H1 (cell line): Measurements from ENCODE around the gene EVI2B. TPM values are rescaled to one million over a fixed set of nuclear protein-coding genes. Genes with fewer than 3 reads are reported as not detected.

Experiments used
- CTCF ChIA-PET: fragments of 300-600 bp; sonication (Branson Sonifier 250); formaldehyde crosslinking; loops from one replicate; lab custom pipeline; 2021; ENCODE audit not compliant: partially characterized antibody; lab: Charles Lee
- POLR2A ChIA-PET: fragments of 300-600 bp; sonication (Branson Sonifier 250); formaldehyde crosslinking; loops from one replicate; lab custom pipeline; 2021; ENCODE audit warnings: inconsistent platforms; ENCODE audit not compliant: partially characterized antibody; lab: Charles Lee
- DNase-seq, 2 experiments: peaks; one replicate each; pipeline versions ENCODE4 v3.0.0 to v3.0.0-alpha.2; 2010 to 2022; ENCODE audit warnings: low spot score in 2 of 2, low read depth in 1 of 2, mixed read lengths in 1 of 2
- FAIRE-seq: peaks from 2 replicates; lab custom pipeline; 2011; peaks lifted over from hg19 to GRCh38; lab: Jason Lieb, UNC
- H2AFZ ChIP-seq: 2 replicates; pipeline ENCODE4 v1.8.1; 2012; ENCODE audit warnings: low read length, inconsistent platforms
- H2AK5ac ChIP-seq: 2 replicates; pipeline ENCODE4 v1.6.1; 2013; ENCODE audit warnings: low read depth, low read length
- H2BK120ac ChIP-seq: replicated peaks from 2 replicates; pipeline ENCODE3; 2013; ENCODE audit warnings: low read depth, low read length, inconsistent platforms
- H2BK12ac ChIP-seq: 2 replicates; pipeline ENCODE4 v1.6.1; 2013; ENCODE audit warnings: low read depth, low read length
- H2BK15ac ChIP-seq: 2 replicates; pipeline ENCODE4 v1.6.1; 2013; ENCODE audit warnings: low read length
- H2BK20ac ChIP-seq: 2 replicates; pipeline ENCODE4 v1.6.1; 2013; ENCODE audit warnings: low read length
- H2BK5ac ChIP-seq: 2 replicates; pipeline ENCODE4 v1.6.1; 2013; ENCODE audit warnings: low read depth, low read length
- H3K14ac ChIP-seq: 2 replicates; pipeline ENCODE4 v1.6.1; 2013; ENCODE audit warnings: inconsistent platforms; ENCODE audit not compliant: insufficient read length
- H3K18ac ChIP-seq: 2 replicates; pipeline ENCODE4 v1.6.1; 2013; ENCODE audit warnings: low read length; ENCODE audit errors: extremely low read depth
- H3K23ac ChIP-seq: 2 replicates; pipeline ENCODE4 v1.6.1; 2013; ENCODE audit warnings: inconsistent platforms; ENCODE audit not compliant: insufficient read length
- H3K23me2 ChIP-seq: 2 replicates; pipeline ENCODE4 v1.6.1; 2013; ENCODE audit warnings: low read depth, low read length
- H3K27ac ChIP-seq: 2 replicates; pipeline ENCODE4 v1.6.1; 2011; ENCODE audit warnings: low read depth, low read length, inconsistent platforms
- H3K27me3 ChIP-seq, 4 experiments: replicated peaks in 1 of 4; 1 replicate in 1 of 4; 2 replicates in 3 of 4; pipeline versions ENCODE4 v1.6.1 to v1.8.1; 2011 to 2013; ENCODE audit warnings: low read length in 3 of 4, mild to moderate bottlenecking in 3 of 4, inconsistent platforms in 2 of 4, mixed read lengths in 2 of 4, moderate library complexity in 1 of 4; ENCODE audit not compliant: control insufficient read depth in 3 of 4, insufficient read depth in 3 of 4; ENCODE audit errors: extremely low read depth in 1 of 4
- H3K36me3 ChIP-seq, 4 experiments: 2 replicates each; pipeline versions ENCODE4 v1.6.1 to v1.8.1; 2011 to 2013; ENCODE audit warnings: mild to moderate bottlenecking in 4 of 4, low read length in 3 of 4, moderate library complexity in 2 of 4, control low read depth in 1 of 4, inconsistent platforms in 1 of 4; ENCODE audit not compliant: insufficient read depth in 4 of 4, control insufficient read depth in 2 of 4
- H3K4ac ChIP-seq: replicated peaks from 2 replicates; pipeline ENCODE3; 2013; ENCODE audit warnings: low read length, low read depth, mixed read lengths, inconsistent platforms; ENCODE audit not compliant: insufficient read length
- H3K4me1 ChIP-seq, 4 experiments: replicated peaks in 1 of 4; 1 replicate in 1 of 4; 2 replicates in 3 of 4; pipeline versions ENCODE4 v1.6.1 to v1.8.1; 2011 to 2013; ENCODE audit warnings: low read length in 3 of 4, inconsistent platforms in 2 of 4, mixed read lengths in 1 of 4; ENCODE audit not compliant: insufficient read depth in 4 of 4, control insufficient read depth in 3 of 4
- H3K4me2 ChIP-seq, 2 experiments: 2 replicates each; pipeline versions ENCODE4 v1.6.1 to v1.8.1; 2011 to 2013; ENCODE audit warnings: low read depth in 2 of 2, low read length in 2 of 2, control low read depth in 1 of 2, inconsistent platforms in 1 of 2, mild to moderate bottlenecking in 1 of 2; ENCODE audit not compliant: insufficient read depth in 1 of 2
- H3K4me3 ChIP-seq, 4 experiments: fragments of 200-600, 300-600 bp in 1 of 4; sonication (generic), shearing (Covaris generic), sonication (Bioruptor Twin) in 1 of 4; 2 replicates each; pipeline versions ENCODE4 v1.5.1 to v1.8.1; 2011 to 2016; ENCODE audit warnings: low read length in 4 of 4, low read depth in 3 of 4, control low read depth in 2 of 4, inconsistent platforms in 2 of 4, mild to moderate bottlenecking in 2 of 4, mixed read lengths in 1 of 4, moderate library complexity in 1 of 4; ENCODE audit not compliant: insufficient read depth in 2 of 4; ENCODE audit errors: extremely low read depth in 1 of 4
- H3K56ac ChIP-seq: replicated peaks from 2 replicates; pipeline ENCODE3; 2013; ENCODE audit warnings: low read depth, mild to moderate bottlenecking, mixed read lengths, low read length, inconsistent platforms; ENCODE audit not compliant: insufficient read length
- H3K79me1 ChIP-seq: 2 replicates; pipeline ENCODE4 v1.6.1; 2013; ENCODE audit warnings: low read depth, low read length, control low read depth
- H3K79me2 ChIP-seq, 2 experiments: 2 replicates each; pipeline versions ENCODE4 v1.6.1 to v1.8.1; 2012 to 2013; ENCODE audit warnings: low read length in 2 of 2, mild to moderate bottlenecking in 2 of 2, inconsistent platforms in 1 of 2; ENCODE audit not compliant: insufficient read depth in 2 of 2, control insufficient read depth in 1 of 2
- H3K9ac ChIP-seq, 4 experiments: replicated peaks in 1 of 4; 1 replicate in 1 of 4; 2 replicates in 3 of 4; pipeline versions ENCODE4 v1.6.1 to v1.8.1; 2011 to 2013; ENCODE audit warnings: low read depth in 3 of 4, low read length in 3 of 4, control low read depth in 2 of 4, mild to moderate bottlenecking in 2 of 4, moderate library complexity in 2 of 4, inconsistent platforms in 1 of 4; ENCODE audit errors: extremely low read depth in 1 of 4
- H3K9me3 ChIP-seq, 2 experiments: 2 replicates each; pipeline versions ENCODE4 v1.6.1 to v1.8.1; 2012 to 2013; ENCODE audit warnings: mild to moderate bottlenecking in 2 of 2, moderate library complexity in 2 of 2, control low read depth in 1 of 2, inconsistent platforms in 1 of 2, low read depth in 1 of 2, low read length in 1 of 2, mixed read lengths in 1 of 2; ENCODE audit not compliant: insufficient read depth in 2 of 2
- H4K20me1 ChIP-seq, 2 experiments: replicated peaks in 1 of 2; 2 replicates each; pipeline versions ENCODE3 to v1.8.1; 2011 to 2013; ENCODE audit warnings: inconsistent platforms in 2 of 2, low read length in 2 of 2, mild to moderate bottlenecking in 1 of 2; ENCODE audit not compliant: insufficient read depth in 2 of 2, control insufficient read depth in 1 of 2
- H4K5ac ChIP-seq: 2 replicates; pipeline ENCODE4 v1.6.1; 2013; ENCODE audit warnings: low read length, low read depth, mixed read lengths, inconsistent platforms; ENCODE audit not compliant: insufficient read length
- H4K8ac ChIP-seq: 2 replicates; pipeline ENCODE4 v1.8.0; 2013; ENCODE audit warnings: mild to moderate bottlenecking, moderate library complexity, low read length, inconsistent platforms; ENCODE audit not compliant: insufficient read depth; ENCODE audit errors: extremely low read depth
- H4K91ac ChIP-seq: replicated peaks from 2 replicates; pipeline ENCODE3; 2013; ENCODE audit warnings: low read length, mixed read lengths, inconsistent platforms; ENCODE audit not compliant: insufficient read length
- GTF2F1 ChIP-seq: IDR thresholded peaks from 2 replicates; pipeline ENCODE4 v1.6.1; 2012; ENCODE audit warnings: low read depth, low read length, improper control_type of control experiment, borderline replicate concordance
- RAD21 ChIP-seq, 2 experiments: IDR thresholded peaks in 1 of 2; conservative IDR thresholded peaks in 1 of 2; 2 replicates each; pipeline ENCODE4 v1.6.1; 2011; ENCODE audit warnings: low read depth in 2 of 2, low read length in 2 of 2, improper control_type of control experiment in 1 of 2, inconsistent platforms in 1 of 2, mild to moderate bottlenecking in 1 of 2, moderate library complexity in 1 of 2
- USF2 ChIP-seq: IDR thresholded peaks from 2 replicates; pipeline ENCODE4 v1.6.1; 2011; ENCODE audit warnings: low read length, improper control_type of control experiment
- WGBS, 2 experiments: shearing (Covaris generic) in 1 of 2; methylation state at CpG; one replicate each; pipeline versions ENCODE4 v1.1.6 to v1.1.7; 2013 to 2015; ENCODE audit warnings: low lambda C conversion rate in 2 of 2, mixed read lengths in 2 of 2, inconsistent platforms in 1 of 2, low coverage in 1 of 2, missing lambda C conversion rate in 1 of 2; ENCODE audit not compliant: insufficient replicate concordance in 2 of 2, insufficient coverage in 1 of 2, insufficient read length in 1 of 2; ENCODE audit errors: extremely low coverage in 1 of 2, missing lambda C conversion rate in 1 of 2; 5-methylcytosine and 5-hydroxymethylcytosine counted together
- polyA plus RNA-seq, 7 experiments: library from polyadenylated mRNA; depleted of rRNA in 3 of 7; stranded (reverse) in 5 of 7; unstranded in 2 of 7; fragments of >200 nt in 5 of 7; fragments of 200-250 nt in 2 of 7; gene quantifications; 1 replicate in 5 of 7; 2 replicates in 1 of 7; 4 replicates in 1 of 7; pipeline versions ENCODE4 v1.2.1 to v1.2.3, GENCODE V29; 2011 to 2013; ENCODE audit warnings: missing spikeins in 2 of 7, mixed read lengths in 2 of 7
- total RNA-seq: library from RNA; stranded (reverse); fragmentation: NEBNext Ultra II Directional; extraction: Animal tissue kit (Norgen Biotek cat#: 25700); gene quantifications from 2 replicates; pipeline ENCODE4 v1.2.1, GENCODE V29; 2021
- TF ChIP-seq, protein P1 (sequence below), 3 experiments: IDR thresholded peaks; 1 replicate in 2 of 3; 2 replicates in 1 of 3; pipeline versions ENCODE4 v1.5.1 to v1.6.1; 2011; ENCODE audit warnings: low read length in 3 of 3, mild to moderate bottlenecking in 3 of 3, inconsistent platforms in 2 of 3, low read depth in 1 of 3, moderate library complexity in 1 of 3; ENCODE audit not compliant: insufficient read depth in 1 of 3; ENCODE audit errors: control extremely low read depth in 1 of 3

EVI2B gene
- total and polyA plus RNA-seq, 2 of the 8 experiments (the other 6 are each of a cell fraction or from before 2014, with no cell fraction given), result not detected

DNA sequence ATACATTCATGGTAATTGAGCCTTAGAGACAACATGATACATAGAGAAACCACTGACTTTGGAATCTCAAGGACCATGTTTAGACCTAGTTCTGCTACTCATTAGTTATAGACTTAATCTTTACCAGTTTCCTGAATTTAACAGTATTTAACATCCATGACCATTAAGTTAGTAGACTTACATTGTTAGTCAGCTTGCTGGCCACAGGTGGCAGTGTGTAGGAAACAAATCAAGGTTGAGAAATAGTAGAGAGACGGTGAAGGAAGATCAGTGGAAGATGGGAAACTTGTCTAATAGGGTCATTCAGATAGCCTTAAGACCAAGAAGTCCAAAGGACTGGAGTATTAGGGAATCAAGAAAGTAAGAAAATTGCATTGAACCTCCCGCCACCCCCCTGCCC is 47.8 kb downstream of the EVI2B start:
- Histone ChIP-seq H2BK20ac (no peak overlapping the region), H4K20me1 (no peaks in the 10 kb centered on the region), H3K9ac (no peak overlapping the region), H3K79me1 (no peaks in the 10 kb centered on the region), H2BK12ac (no peak overlapping the region), H2AK5ac (no peak overlapping the region), H4K8ac (no peak overlapping the region), H3K27ac (no peak overlapping the region), H2BK5ac (no peak overlapping the region), H4K91ac (no peak overlapping the region), H2BK120ac (no peak overlapping the region), H3K56ac (no peak overlapping the region), H3K18ac (no peak overlapping the region), H3K14ac (no peak overlapping the region), H3K79me2 (no peaks in the 10 kb centered on the region), H3K36me3 (peaks cover 0 to 7% (median under 1%) of the 10 kb centered on the region in 4 experiments; a peak in 2 of 8 replicates), H3K23ac (no peak overlapping the region), H3K4me3 (no peak overlapping the region), H2BK15ac (no peak overlapping the region), H3K4ac (no peak overlapping the region), H3K4me1 (peaks cover 0 to 4% (median 1%) of the 10 kb centered on the region in 4 experiments; a peak in 4 of 7 replicates), H3K9me3 (no peaks in the 10 kb centered on the region), H3K23me2 (no peaks in the 10 kb centered on the region), H3K4me2 (no peak overlapping the region), H3K27me3 (peaks cover 0 to 1% (median 0%) of the 10 kb centered on the region in 4 experiments; a peak in 1 of 7 replicates), H4K5ac (no peak overlapping the region), H2AFZ (no peak overlapping the region)
- POLR2A ChIA-PET, result interaction anchor here (0.6 kb wide), 1 partner anchor 15 kb away, joined by 3 read pairs; no protein-coding TSS in a partner anchor
- TF ChIP-seq RAD21 (IDR thresholded peaks at IDR 0.05 in 1 of 2, conservative IDR thresholded peaks at IDR 0.05 in 1 of 2; ENCODE audit: low read depth in 2 of 2, low read length in 2 of 2), result peak; percentile 33 to 39; a peak in 3 of 4 replicates
- TF ChIP-seq GTF2F1, result no peak
- TF ChIP-seq, protein P1, sequence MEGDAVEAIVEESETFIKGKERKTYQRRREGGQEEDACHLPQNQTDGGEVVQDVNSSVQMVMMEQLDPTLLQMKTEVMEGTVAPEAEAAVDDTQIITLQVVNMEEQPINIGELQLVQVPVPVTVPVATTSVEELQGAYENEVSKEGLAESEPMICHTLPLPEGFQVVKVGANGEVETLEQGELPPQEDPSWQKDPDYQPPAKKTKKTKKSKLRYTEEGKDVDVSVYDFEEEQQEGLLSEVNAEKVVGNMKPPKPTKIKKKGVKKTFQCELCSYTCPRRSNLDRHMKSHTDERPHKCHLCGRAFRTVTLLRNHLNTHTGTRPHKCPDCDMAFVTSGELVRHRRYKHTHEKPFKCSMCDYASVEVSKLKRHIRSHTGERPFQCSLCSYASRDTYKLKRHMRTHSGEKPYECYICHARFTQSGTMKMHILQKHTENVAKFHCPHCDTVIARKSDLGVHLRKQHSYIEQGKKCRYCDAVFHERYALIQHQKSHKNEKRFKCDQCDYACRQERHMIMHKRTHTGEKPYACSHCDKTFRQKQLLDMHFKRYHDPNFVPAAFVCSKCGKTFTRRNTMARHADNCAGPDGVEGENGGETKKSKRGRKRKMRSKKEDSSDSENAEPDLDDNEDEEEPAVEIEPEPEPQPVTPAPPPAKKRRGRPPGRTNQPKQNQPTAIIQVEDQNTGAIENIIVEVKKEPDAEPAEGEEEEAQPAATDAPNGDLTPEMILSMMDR (IDR thresholded peaks at IDR 0.05; ENCODE audit: control extremely low read depth in 1 of 3, insufficient read depth in 1 of 3, low read depth in 1 of 3, low read length in 3 of 3), result peak in 2 of 3 experiments; percentile 29 to 65; a peak in 2 of 4 replicates
- no peak for TF ChIP-seq USF2
- DNase-seq (no peak), FAIRE-seq (no peak)
- 95% methylated on average over 2 of the region's 2 CpGs; no CpG with 5 or more reads in 1 of the 2 experiments for WGBS, 2 experiments
- CTCF ChIA-PET, result interaction anchor here (0.6 to 2.4 kb wide), 19 partner anchors 9 to 292 kb away, joined by 3 to 10 read pairs (median 4); no protein-coding TSS in a partner anchor
